Ectodermal cell (in vitro differentiated cells): ENCODE measurements around the gene RNPEPL1.
"Not testable (repeated sequence)": the region's sequence is repeated elsewhere in the genome, so short reads cannot be mapped to it uniquely, and the experiment has no call there.

Experiments
- H3K27ac ChIP-seq: 2 replicates; pipeline ENCODE4 v1.7.0; 2013; ENCODE audit warnings: mild to moderate bottlenecking, low read depth, low read length; ENCODE audit not compliant: insufficient read depth, poor library complexity, severe bottlenecking
- H3K27me3 ChIP-seq: 2 replicates; pipeline ENCODE4 v1.7.0; 2013; ENCODE audit warnings: mild to moderate bottlenecking, low read length; ENCODE audit not compliant: insufficient read depth, control insufficient read depth, poor library complexity, severe bottlenecking
- H3K36me3 ChIP-seq: one replicate; pipeline ENCODE4 v1.7.0; 2013; ENCODE audit warnings: low read length; ENCODE audit not compliant: control insufficient read depth, insufficient read depth
- H3K4me1 ChIP-seq: one replicate; pipeline ENCODE4 v1.7.0; 2013; ENCODE audit warnings: low read length; ENCODE audit not compliant: control insufficient read depth, insufficient read depth
- H3K4me3 ChIP-seq: 2 replicates; pipeline ENCODE4 v1.7.0; 2013; ENCODE audit warnings: low read depth, low read length, control low read depth; ENCODE audit not compliant: insufficient read depth
- H3K9me3 ChIP-seq: 2 replicates; pipeline ENCODE4 v1.7.0; 2013; ENCODE audit warnings: mild to moderate bottlenecking, low read length, moderate library complexity; ENCODE audit not compliant: control insufficient read depth
- WGBS, 2 experiments: methylation state at CpG; one replicate each; pipeline ENCODE4 v1.1.7; 2013; ENCODE audit warnings: missing lambda C conversion rate in 2 of 2; 5-methylcytosine and 5-hydroxymethylcytosine counted together

Gene RNPEPL1

GRCh38 chr2:240539101-240539500 is 29.2 kb upstream of the RNPEPL1 start:
- 93 to 94% methylated on average over 17 of the region's 17 CpGs for WGBS, 2 experiments
- not testable (repeated sequence) for H3K9me3 ChIP-seq, H3K27ac ChIP-seq, H3K27me3 ChIP-seq, H3K4me1 ChIP-seq, H3K36me3 ChIP-seq, H3K4me3 ChIP-seq

- no peaks in the 10 kb centered on the region for H3K27me3 ChIP-seq
Observed at GRCh38 chr2:240539906-240540305, 28.4 kb upstream of the RNPEPL1 start.

GRCh38 chr2:240551288-240551687 is 17.0 kb upstream of the RNPEPL1 start:
- no peak overlapping the region for H3K4me3 ChIP-seq
- 95% methylated on average over 4 of the region's 4 CpGs for WGBS, 2 experiments
- no peaks in the 10 kb centered on the region for H3K27me3 ChIP-seq
- peaks cover 5% of the 10 kb centered on the region for H3K36me3 ChIP-seq
- no peaks in the 10 kb centered on the region for H3K9me3 ChIP-seq
- no peaks in the 10 kb centered on the region for H3K4me1 ChIP-seq
- no peak overlapping the region for H3K27ac ChIP-seq

More at GRCh38 chr2:240539906-240540305, 28.4 kb upstream of the RNPEPL1 start:
- no peaks in the 10 kb centered on the region for H3K36me3 ChIP-seq
- no peaks in the 10 kb centered on the region for H3K4me1 ChIP-seq
- no peaks in the 10 kb centered on the region for H3K9me3 ChIP-seq
- H3K4me3 ChIP-seq: no peak overlapping the region
- H3K27ac ChIP-seq: no peak overlapping the region

GRCh38 chr2:240551811-240552210 is 16.5 kb upstream of the RNPEPL1 start:
- Histone ChIP-seq H3K4me1 (no peaks in the 10 kb centered on the region), H3K9me3 (no peaks in the 10 kb centered on the region), H3K27ac (no peak overlapping the region), H3K27me3 (peaks cover 1% of the 10 kb centered on the region), H3K36me3 (peaks cover 5% of the 10 kb centered on the region), H3K4me3 (no peak overlapping the region)
- WGBS, 2 experiments: 0% methylated on average over 1 of the region's 1 CpG

- H3K36me3 ChIP-seq: peaks cover 5% of the 10 kb centered on the region
- H3K27ac ChIP-seq: no peak overlapping the region
- no peak overlapping the region for H3K4me3 ChIP-seq
- H3K27me3 ChIP-seq: peaks cover 19% of the 10 kb centered on the region
- H3K9me3 ChIP-seq: no peaks in the 10 kb centered on the region
- H3K4me1 ChIP-seq: no peaks in the 10 kb centered on the region
- WGBS, 2 experiments: 89 to 93% methylated on average over 7 of the region's 7 CpGs
Observed at GRCh38 chr2:240553956-240554480, 14.3 kb upstream of the RNPEPL1 start.

- Histone ChIP-seq H3K27me3 (peaks cover 28% of the 10 kb centered on the region), H3K27ac (no peak overlapping the region), H3K36me3 (peaks cover 5% of the 10 kb centered on the region), H3K4me1 (no peaks in the 10 kb centered on the region), H3K9me3 (no peaks in the 10 kb centered on the region), H3K4me3 (no peak overlapping the region)
- WGBS, 2 experiments: 91 to 94% methylated on average over 17 of the region's 17 CpGs
Observed at GRCh38 chr2:240554767-240555493, 13.4 kb upstream of the RNPEPL1 start.

- H3K27me3 ChIP-seq: peaks cover 28% of the 10 kb centered on the region
- H3K4me1 ChIP-seq: no peaks in the 10 kb centered on the region
- WGBS, 2 experiments: 88% methylated on average over 15 to 16 of the region's 16 CpGs
Observed at GRCh38 chr2:240555541-240556250, 12.6 kb upstream of the RNPEPL1 start.

GRCh38 chr2:240556553-240557100 is 11.7 kb upstream of the RNPEPL1 start:
- 49 to 51% methylated on average over 9 of the region's 9 CpGs for WGBS, 2 experiments
- Histone ChIP-seq H3K36me3 (peaks cover under 1% of the 10 kb centered on the region), H3K27me3 (peaks cover 28% of the 10 kb centered on the region), H3K4me3 (no peak overlapping the region), H3K27ac (no peak overlapping the region), H3K9me3 (no peaks in the 10 kb centered on the region), H3K4me1 (no peaks in the 10 kb centered on the region)

More at GRCh38 chr2:240555541-240556250, 12.6 kb upstream of the RNPEPL1 start:
- Histone ChIP-seq H3K36me3 (peaks cover 5% of the 10 kb centered on the region), H3K9me3 (no peaks in the 10 kb centered on the region), H3K27ac (no peak overlapping the region), H3K4me3 (no peak overlapping the region)

GRCh38 chr2:240557101-240557751 is 11.1 kb upstream of the RNPEPL1 start:
- Histone ChIP-seq H3K4me3 (peak overlapping the region; percentile 32), H3K4me1 (no peaks in the 10 kb centered on the region), H3K27me3 (peaks cover 28% of the 10 kb centered on the region), H3K36me3 (no peaks in the 10 kb centered on the region), H3K27ac (no peak overlapping the region), H3K9me3 (no peaks in the 10 kb centered on the region)
- WGBS, 2 experiments: 63% methylated on average over 51 of the region's 51 CpGs

GRCh38 chr2:240557808-240558207 is 10.5 kb upstream of the RNPEPL1 start, which contains the start of gene ANKMY1:
Gene ANKMY1 (minus strand): TSS chr2:240557988. CDS start chr2:240557335, 653 bp downstream.
- H3K36me3 ChIP-seq: no peaks in the 10 kb centered on the region
- H3K27ac ChIP-seq: no peak within 1 kb of the TSS
- no peaks in the 10 kb centered on the region for H3K9me3 ChIP-seq
- peaks cover 28% of the 10 kb centered on the region for H3K27me3 ChIP-seq
- 2% methylated on average over 47 of the region's 47 CpGs for WGBS, 2 experiments
- H3K4me1 ChIP-seq: no peaks in the 10 kb centered on the region
- H3K4me3 ChIP-seq: peak within 1 kb of the TSS; percentile 32
